CD4-positive, alpha-beta T cell treated with Interleukin-4 for 1 hour (primary cell): ENCODE data around the gene MRPS10.
"Not testable (repeated sequence)": the region's sequence is repeated elsewhere in the genome, so short reads cannot be mapped to it uniquely, and the experiment has no call there.

Experiments used
- DNase-seq, 2 donors: peaks; one replicate each; pipeline ENCODE4 v3.0.0-alpha.2; 2020 to 2022

Gene MRPS10

GRCh38 chr6:42203183-42203582 lies 14.5 kb downstream of the MRPS10 start:
- no peak for DNase-seq

- not testable (repeated sequence) for DNase-seq
Measured at GRCh38 chr6:42202131-42202915, 15.3 kb downstream of the MRPS10 start.

- DNase-seq, result no peak
Measured at GRCh38 chr6:42201382-42201781, 16.3 kb downstream of the MRPS10 start.

GRCh38 chr6:42200035-42200434 lies 17.6 kb downstream of the MRPS10 start:
- DNase-seq, result no peak

- DNase-seq, result no peak
Measured at GRCh38 chr6:42199106-42199981, 18.3 kb downstream of the MRPS10 start.

- no peak for DNase-seq
Measured at GRCh38 chr6:42197555-42198362, 19.9 kb downstream of the MRPS10 start.

- DNase-seq, result no peak
Measured at GRCh38 chr6:42195415-42195814, 22.2 kb downstream of the MRPS10 start.

- DNase-seq, result no peak
Measured at GRCh38 chr6:42194056-42194455, 23.6 kb downstream of the MRPS10 start.

- no peak for DNase-seq
Measured at GRCh38 chr6:42193491-42193894, 24.2 kb downstream of the MRPS10 start.

- DNase-seq, result not testable (repeated sequence)
Measured at GRCh38 chr6:42192385-42192784, 25.3 kb downstream of the MRPS10 start.

- no peak for DNase-seq
Measured at GRCh38 chr6:42190554-42191183, 27.0 kb downstream of the MRPS10 start.

GRCh38 chr6:42188406-42188805 lies 29.3 kb downstream of the MRPS10 start:
- DNase-seq, result no peak

- DNase-seq, result no peak
Measured at GRCh38 chr6:42185597-42185996, 32.1 kb downstream of the MRPS10 start.

- DNase-seq, result no peak
Measured at GRCh38 chr6:42184475-42184874, 33.2 kb downstream of the MRPS10 start.

- no peak for DNase-seq
Measured at GRCh38 chr6:42182101-42182500, 35.6 kb downstream of the MRPS10 start.

GRCh38 chr6:42179945-42180313 lies 37.7 kb downstream of the MRPS10 start:
- no peak for DNase-seq

GRCh38 chr6:42179261-42179944 lies 38.3 kb downstream of the MRPS10 start:
- DNase-seq, result no peak

GRCh38 chr6:42177514-42178364 lies 39.9 kb downstream of the MRPS10 start:
- no peak for DNase-seq

GRCh38 chr6:42176981-42177380 lies 40.7 kb downstream of the MRPS10 start:
- DNase-seq, result no peak

GRCh38 chr6:42175860-42176259 lies 41.8 kb downstream of the MRPS10 start:
- no peak for DNase-seq

GRCh38 chr6:42173101-42173500 lies 44.6 kb downstream of the MRPS10 start, which contains the start of gene GUCA1A:
Gene GUCA1A (plus strand): TSS chr6:42173364. CDS start chr6:42173614, 250 bp downstream.
- no peak for DNase-seq
